DMS79 (cell line): ENCODE measurements around the gene NEK4.
"Not testable (repeated sequence)": the region's sequence is repeated elsewhere in the genome, so short reads cannot be mapped to it uniquely, and the experiment has no call there.

Experiments
- DNase-seq: peaks from one replicate; lab custom pipeline; 2025; lab: John Stamatoyannopoulos, UW

Gene NEK4

DNA sequence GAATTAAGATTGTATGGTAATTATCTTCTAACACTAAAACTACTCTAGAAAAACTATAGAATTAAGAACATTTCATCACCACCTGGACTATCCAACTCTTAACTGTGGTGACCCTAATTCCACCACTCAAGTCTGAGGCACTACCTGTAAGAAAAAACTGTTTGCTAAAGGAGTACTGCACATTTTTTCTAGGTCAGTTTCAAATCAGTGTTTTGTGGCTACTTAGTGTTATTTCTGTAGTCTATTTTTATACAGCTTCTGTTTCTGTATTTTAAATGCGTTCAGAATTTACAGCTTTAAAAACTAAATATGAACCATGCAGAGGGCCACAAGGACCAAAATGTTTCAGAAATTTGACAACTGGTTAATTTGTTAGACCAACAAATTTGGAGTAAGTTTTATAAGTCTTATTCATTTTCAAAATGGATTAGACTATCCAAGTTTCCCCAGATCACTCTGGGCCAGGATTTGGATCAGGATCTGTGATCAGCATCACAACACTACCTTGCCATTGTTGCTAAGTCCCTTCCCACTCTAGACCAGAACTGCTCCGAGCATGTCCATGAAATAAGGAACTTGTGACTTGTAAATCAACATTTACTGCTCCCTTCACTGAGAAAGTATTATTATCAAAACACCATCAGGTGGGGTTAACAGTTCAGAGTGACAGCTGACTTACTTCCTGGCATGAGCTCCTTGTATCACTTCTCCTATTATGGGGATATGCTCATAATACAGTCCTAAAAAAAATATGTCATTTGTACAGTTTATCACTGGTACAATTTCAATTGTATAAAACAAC lies 73.7 kb downstream of the NEK4 start:
- DNase-seq: no peak

DNA sequence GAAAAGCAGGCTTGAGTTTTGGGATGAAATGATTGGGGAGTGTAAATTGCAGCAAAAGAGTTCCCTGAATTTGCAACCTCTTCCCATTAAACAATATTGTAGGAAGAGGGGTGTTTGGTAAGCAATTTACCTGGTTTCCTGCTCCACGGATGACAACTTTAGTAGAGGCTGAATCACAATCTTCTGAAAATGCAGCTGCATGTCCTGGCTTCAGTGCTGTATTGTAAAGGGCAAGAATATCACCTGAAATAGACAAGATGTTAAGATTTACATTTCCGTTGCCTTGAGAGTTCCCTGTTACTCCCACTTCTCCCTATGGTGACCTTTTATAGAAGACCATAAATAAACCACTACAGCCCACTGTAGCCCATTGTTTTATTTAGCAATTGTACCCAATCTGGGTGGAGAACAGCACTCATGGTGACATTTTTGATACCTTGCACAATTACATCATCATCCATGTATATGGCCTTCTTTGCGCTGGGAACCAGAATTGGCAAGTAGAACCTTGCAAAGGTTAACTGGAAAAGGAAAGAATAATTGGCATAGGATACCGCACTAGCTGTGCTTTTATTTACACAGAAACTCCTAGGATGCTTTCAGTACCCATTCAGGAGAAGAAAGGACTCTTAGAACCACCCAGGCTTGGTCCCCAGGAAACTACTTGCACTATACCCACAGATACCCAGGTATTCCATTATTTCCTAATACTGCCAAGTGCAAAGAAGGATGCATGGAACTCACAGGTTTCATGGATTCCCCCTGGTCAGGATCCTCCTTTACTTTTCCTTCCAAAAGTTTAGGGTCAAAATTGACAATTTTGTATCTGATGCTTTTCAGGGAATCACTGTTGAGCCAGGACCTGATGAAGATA lies 74.7 kb downstream of the NEK4 start:
- no peak for DNase-seq

DNA sequence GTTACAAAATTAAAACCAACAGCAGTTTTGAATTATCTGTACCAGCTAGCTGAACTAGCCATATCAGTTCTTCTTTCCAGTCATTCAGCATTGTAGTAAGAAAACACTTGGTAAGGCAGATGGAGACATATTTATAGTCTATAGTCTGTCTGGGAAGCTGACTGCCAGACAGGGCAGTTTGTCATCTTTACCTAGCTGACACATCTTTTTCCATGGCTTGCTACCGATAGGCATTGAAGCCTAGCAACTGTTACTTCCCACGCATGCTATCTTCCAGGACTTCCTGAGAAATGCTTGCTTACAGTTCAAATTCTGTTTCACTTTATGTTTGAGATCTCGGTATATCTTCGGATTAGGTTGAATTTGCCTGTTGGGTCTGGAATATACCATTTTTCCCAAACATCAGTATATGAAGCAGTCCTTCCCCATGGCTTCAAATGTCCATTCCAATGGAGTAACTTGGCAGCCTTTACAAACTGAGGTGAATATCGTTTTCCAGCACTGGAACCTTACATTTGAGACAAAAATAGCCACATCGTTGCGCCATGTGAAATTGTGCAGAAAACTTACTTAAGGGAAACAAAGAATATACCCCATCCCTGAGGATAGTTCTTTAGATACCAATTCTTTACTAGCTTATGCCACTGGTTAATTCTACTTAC lies 76.1 kb downstream of the NEK4 start:
- no peak for DNase-seq

DNA sequence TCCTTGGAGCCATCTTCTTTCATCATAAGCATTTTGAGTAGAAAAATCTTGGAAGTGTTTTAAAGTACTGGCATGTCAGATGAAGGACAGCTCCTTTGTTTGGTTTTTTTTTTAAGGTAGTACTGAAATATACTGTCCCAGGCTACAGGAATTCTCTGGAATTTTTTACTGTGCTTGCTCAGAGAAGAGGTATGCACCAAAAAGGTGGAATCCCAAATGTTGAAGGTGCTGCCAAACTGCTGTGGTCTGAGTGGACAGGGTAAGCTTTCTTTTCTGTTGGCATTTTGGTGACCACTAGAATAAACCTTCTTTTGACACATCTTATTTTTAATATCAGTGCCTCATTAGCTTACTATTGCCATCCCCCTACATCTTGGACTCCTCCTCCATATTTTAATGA lies 77.7 kb downstream of the NEK4 start:
- no peak for DNase-seq

DNA sequence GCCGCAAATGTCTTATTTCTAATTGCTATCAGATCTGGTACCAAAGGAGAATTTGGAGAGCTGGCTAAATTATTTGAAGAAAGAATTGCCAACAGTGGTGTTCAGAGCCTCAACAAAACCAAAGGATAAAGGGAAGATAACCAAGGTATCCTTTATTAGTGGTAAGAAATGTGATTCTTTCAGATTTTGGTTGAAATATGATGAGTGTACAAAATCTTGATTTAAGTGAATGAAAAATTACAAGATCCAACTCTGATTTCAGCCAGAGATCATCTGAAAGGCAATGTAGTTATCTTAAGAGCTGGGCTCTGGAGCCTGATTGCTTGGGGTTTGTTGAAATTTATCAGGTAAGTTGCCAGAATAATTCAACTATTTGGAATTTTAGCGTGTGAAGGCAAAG lies 80.2 kb downstream of the NEK4 start:
- no peak for DNase-seq

DNA sequence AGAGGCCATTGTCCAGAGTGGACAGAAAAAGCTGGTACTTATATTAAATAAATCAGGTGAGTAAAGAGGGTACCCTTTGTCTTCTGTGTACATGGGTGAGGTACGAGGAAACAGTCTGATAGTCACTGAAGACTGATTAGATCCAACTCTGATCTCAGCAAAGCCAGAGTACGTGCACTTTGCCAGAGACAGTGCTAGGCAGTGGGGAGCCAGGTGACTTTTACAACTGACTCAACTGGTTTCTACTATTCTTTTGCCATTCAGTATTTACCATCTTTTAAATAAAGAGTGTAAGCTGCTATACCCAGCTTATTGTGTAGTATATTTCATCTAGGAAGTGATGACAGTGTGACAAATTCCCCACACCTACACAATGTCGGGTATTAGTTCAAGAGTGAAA lies 81.6 kb downstream of the NEK4 start:
- DNase-seq: no peak

DNA sequence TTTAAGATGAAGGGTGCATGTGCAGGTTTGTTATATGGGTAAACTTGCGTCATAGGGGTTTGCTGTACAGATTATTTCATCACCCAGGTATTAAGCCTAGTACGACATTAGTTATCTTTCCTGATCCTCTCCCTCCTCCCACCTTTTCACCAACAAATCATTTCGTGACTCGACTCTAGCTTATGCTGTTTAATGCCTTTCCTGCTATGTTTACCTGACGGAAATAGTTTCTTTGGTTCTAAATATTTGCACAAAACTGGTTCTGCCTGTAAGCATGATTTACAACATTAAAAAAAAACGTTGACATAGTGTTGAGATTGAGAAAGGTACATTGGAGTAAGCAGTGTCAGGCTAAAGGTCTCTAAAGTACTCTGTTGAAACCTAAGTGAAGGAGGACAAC lies 82.5 kb downstream of the NEK4 start:
- no peak for DNase-seq

DNA sequence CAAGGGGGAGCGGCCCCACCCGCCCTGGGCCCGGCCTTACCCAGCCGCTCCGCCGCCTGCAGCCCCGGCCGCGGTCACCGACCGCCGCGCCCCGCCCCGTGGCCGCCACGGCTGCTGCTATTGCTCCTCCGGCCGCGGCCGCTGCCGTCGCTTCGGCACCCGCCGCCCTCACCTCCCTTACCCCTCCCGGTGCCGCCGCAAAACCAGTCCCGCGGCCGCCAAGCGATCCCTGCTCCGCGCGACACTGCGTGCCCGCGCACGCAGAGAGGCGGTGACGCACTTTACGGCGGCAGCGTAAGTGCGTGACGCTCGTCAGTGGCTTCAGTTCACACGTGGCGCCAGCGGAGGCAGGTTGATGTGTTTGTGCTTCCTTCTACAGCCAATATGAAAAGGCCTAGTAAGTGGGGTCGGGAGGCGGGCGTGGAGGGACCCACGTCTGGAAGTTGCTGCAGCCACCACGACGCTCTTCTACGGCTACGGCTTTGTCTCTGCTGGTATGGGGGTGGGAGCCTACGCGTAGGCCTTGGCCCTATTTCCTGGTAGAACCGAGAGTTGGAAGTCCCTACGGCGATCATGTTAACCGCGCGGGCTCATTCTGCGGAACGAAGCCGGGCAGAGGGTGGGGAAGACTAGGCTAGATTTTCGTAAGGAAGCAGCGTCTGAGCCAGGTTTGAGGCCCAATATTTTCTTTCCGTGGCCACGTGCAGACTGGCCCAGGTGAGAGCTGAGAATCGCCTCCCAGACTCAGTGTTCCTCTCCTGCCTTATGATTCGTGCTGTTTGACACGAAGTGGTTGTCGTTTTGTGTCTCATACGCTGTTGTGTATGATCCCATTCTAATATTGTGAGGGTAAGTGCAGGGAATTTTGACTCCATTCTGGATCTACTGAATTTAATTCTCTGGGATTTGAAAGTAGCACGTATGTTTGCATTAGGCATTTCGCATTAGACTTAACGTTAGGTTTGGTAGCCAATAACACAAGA lies 84.7 kb downstream of the NEK4 start, which contains the start of the genes GNL3 and PBRM1:
GNL3 (plus strand) TSS at position 324 of the 983 bp plus-strand sequence; CDS start at position 385, 61 bp downstream.
PBRM1 (minus strand) TSS at position 205 of the 983 bp plus-strand sequence.
- DNase-seq: peak; percentile 66

DNA sequence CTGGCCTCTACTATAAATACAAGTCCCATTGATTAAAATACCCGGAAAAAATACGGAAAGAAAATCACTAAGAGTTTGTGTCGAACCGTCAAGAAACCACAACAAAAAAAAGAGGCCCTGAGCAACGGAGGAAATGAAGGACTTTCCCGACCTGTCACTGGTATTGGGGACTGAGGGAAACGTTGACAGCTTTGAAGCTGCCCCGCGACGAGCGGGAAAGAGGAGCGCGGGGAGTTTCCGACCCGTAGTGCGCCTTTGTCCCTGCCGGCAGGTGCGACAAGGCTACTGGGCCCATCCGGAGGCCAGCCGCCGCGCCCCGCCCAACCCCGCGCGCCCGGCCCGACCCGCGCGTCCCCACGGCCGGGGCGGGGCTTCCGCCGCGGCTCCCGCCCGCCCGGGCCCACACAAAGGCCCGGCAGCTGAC lies 85.4 kb downstream of the NEK4 start:
- DNase-seq: peak; percentile 59

DNA sequence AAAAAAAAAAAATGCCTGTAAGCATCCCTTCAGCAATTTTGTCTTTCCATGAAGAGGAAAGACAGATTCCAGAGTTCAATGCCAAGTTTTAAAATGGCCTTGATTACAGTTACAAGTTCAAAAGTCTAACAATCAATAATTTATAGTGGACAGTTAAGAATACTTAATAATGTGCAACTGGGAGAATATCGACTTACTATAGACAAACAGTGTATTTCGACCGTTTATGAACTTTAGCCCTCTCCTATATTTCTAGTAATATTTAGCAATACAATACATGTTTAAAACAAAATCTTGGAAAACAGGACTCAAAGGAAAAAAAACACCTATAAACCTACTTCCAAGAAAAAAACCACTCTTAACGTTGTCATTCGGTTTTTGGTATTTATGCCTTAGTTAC lies 86.6 kb downstream of the NEK4 start:
- no peak for DNase-seq

DNA sequence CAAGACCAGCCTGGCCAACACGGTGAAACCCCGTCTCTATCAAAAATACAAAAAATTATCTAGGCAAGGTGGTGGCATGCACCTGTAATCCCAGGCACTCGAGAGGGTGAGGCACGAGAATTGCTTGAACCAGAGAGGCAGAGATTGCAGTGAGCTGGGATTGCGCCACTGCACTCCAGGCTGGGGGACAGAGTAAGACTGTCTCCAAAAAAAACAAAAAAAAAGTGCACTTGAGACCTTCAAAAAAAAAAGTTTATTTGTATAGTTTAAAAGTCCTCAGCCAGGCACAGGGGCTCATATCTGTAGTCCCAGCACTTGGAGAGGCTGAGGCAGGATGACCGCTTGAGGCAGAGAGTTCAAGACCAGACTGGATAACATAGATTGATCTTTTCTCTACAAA lies 87.1 kb downstream of the NEK4 start:
- no peak for DNase-seq

DNA sequence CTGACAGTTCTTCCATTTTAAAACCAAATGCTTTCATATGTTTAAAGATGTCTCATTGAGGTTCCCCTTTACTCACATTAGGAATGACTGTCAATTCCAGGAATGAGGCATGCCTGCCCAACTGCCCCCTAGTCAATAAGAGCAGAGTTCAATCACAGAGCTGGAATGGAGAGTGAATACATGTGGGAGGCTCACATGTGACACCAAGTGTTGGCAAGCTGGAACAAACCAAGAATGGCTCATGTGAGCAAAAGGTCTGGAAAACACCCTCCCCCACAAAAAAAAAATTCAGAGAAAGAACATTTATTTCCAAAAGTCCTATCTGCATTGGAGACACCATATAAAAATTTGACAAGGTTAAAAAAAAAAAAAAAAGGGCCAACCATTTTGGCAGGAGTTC lies 88.7 kb downstream of the NEK4 start:
- no peak for DNase-seq

DNA sequence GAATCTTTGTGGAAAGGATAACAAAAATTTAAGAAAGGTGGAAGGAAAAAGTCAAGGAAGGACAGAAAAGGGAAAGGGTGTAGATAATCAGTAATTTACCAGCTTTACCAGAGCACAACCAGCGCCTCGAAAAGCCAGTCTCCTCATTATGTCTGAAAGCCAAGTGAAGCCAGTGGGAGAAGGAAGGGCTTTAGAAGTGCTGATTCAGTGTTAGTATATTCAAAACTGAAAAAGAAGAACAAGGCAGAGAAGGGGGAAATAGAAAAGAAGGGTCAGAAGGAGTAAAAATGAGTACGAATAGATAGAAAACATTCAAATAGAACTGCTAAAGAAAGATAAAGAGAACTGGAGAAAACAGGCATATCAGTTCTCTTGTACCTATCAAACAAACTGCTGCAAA lies 89.1 kb downstream of the NEK4 start:
- DNase-seq: no peak

DNA sequence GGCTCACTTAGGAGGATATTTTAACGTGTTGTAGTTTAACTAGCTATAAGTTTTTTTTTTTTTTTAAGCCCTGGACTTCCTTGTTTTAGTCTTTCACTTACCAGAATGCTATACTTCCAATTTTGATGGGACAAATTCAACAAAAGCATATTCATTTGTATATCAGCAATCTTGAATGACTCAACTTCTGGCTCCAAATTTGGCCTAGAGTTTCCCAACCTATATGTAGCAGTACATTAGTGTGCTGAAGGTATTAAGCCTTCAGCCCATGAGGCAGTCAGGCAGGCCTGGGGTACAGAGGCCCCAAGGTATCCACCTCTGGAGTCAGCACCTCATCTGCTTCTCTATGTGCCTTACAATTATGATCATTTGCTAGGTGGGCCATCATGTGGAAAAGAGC lies 90.9 kb downstream of the NEK4 start:
- DNase-seq: no peak

DNA sequence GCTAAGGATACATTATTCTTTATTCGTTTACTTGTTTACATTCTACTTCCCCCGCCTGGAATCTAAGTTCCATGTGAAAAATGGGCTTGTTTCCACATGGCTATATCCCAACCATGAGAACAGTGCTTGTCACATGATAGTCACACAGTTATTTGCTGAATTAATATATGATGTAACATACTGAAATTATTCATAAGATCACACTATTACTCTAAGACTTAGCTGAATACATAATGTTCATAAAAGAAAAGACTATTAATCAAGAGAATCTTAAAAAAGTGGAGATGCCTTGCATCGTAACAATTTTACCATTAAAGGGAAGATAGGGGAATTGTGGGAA lies 91.6 kb downstream of the NEK4 start:
- no peak for DNase-seq

DNA sequence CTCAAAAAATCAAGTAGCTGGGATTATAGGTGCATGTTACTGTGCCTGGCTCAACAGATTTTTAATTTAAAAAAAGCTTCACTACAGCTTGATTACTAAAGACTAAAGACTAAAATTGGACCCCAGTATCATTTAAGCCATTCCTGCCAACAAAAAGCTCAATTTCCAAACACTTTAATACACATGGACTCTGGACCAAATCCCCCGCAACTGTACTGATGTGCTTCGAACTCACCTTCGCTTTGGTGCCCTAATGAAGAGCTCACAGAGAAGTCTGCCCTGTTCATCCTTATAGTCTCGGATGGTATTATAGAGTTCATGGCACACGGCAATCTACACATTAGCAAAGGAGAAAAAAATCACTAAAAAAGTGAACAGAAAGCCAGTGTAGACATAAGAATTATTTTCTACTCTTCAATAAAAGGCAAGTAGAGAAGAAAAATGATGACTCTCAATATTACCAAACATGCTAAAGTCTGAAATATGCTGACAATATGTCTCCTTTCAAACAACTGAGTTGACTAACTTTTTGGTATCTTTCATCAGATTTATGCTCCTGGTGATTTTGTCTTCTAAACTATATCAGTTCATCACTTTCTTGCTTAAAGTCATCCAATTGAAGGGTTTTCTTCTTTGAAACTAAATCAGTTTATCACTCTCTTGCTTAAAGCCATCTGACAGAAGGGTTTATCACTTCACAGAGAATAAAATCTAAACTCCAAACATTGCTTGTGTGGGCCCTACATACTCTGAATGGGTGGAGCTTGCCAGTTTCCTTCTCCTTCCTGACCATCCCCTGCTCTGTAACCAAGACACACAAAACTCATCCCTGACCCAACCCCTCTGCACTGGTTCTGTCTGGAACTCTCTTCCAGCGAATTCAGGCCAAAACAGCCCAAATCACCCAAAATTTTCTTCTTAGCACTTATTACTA lies 92.2 kb downstream of the NEK4 start:
- no peak for DNase-seq

DNA sequence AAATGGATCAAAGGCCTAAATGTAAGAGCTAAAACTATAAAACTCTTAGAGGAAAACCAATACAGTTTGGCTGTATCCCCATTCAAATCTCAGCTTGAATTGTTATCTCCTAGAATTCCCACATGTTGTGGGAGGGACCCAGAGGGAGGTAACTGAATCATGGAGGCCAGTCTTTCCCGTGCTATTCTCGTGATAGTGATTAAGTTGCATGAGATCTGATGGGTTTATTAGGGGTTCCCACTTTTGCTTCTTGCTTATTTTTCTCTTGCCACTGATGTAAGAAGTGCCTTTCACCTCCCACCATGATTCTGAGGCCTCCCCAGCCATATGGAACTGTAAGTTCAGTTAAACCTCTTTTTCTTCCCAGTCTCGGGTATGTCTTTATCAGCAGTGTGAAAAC lies 94.5 kb downstream of the NEK4 start:
- not testable (repeated sequence) for DNase-seq

DNA sequence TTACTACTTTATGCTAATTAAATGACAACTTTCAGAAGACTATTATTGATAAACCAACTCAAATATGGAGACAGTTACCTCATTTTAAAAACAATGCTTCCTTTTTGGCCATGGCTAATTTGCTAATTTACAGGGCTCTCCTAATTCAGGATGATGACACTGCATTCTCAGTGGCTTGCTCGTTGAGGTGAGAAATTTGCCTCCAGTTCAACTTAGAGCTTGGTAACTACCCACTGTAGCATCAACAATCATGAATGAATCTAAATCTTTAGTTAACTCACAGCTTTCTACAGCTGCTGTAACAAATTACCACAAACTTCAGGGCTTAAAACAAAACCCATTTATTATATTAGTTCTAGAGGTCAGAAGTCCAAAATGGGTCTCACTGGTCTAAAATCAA lies 99.1 kb downstream of the NEK4 start:
- no peak for DNase-seq

DNA sequence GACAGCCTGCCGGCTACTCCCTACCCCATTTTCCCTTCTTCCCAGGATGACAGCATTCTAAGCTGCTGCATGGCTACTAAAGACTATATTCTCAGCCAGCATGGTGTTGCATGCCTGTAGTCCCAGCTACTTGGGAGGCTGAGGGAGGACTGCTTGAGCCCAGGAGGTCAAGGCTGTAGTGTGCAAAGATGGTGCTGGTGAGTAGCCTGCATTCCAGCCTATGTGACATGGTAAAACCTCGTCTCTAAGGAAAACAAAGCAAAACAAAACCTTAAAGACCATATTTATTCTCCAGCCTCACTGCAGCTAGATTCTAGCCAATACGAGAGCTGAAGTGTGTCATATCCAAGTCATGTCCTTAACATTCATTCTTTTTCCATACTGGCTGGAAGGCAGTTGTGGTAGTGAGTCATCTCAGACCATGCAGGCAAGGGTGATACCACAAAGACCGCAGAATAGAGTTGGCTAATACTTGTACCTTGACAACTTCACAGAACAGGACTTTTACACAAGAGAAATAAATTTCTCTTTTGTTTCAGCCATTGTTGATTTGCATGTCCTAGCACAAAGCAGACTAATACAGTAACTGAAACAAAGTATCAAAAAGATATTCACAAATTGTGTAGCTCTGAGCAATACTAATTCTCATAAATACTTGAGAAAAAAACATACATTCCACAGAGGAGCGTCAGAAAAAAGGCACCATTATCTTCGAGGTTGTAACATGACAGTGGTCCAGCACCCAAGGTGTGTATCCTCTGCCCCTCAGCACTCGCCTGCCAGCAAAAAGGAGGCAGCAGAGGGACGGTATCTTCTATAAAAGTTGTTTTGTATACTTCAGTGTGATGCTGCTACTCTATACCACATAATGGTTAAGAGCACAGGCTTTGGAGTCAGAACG lies 99.9 kb downstream of the NEK4 start:
- no peak for DNase-seq
